Body of pancreas (tissue), 4 donors: ENCODE data around the gene CTNNB1.

ENCODE experiments used
- CTCF ChIP-seq, 7 experiments: fragments of 450-650 bp in 4 of 7; fragments of 200-600 bp in 3 of 7; sonication (generic) in 3 of 7; IDR thresholded peaks; one replicate each; pipeline ENCODE4 v1.5.1; 2016 to 2019; ENCODE audit warnings: antibody characterized with exemption in 7 of 7
- POLR2A ChIP-seq, 3 donors: fragments of 450-650 bp; IDR thresholded peaks; one replicate each; pipeline ENCODE4 v1.6.1; 2016; ENCODE audit warnings: antibody characterized with exemption in 3 of 3, mild to moderate bottlenecking in 2 of 3

GRCh38 chr3:41198046-41198445, 1.3 kb upstream of the CTNNB1 start:
- no peak for TF ChIP-seq CTCF (IDR thresholded peaks at IDR 0.05)
- TF ChIP-seq POLR2A (IDR thresholded peaks at IDR 0.05): no peak
